H1 (cell line): ENCODE measurements around the gene IFT25. TPM values are rescaled to one million over a fixed set of nuclear protein-coding genes. Genes with fewer than 3 reads are reported as not detected.

Experiments
- CTCF ChIA-PET: fragments of 300-600 bp; sonication (Branson Sonifier 250); formaldehyde crosslinking; loops from one replicate; lab custom pipeline; 2021; ENCODE audit not compliant: partially characterized antibody; lab: Charles Lee
- POLR2A ChIA-PET: fragments of 300-600 bp; sonication (Branson Sonifier 250); formaldehyde crosslinking; loops from one replicate; lab custom pipeline; 2021; ENCODE audit warnings: inconsistent platforms; ENCODE audit not compliant: partially characterized antibody; lab: Charles Lee
- DNase-seq, 2 experiments: peaks; one replicate each; pipeline versions ENCODE4 v3.0.0 to v3.0.0-alpha.2; 2010 to 2022; ENCODE audit warnings: low spot score in 2 of 2, low read depth in 1 of 2, mixed read lengths in 1 of 2
- FAIRE-seq: peaks from 2 replicates; lab custom pipeline; 2011; peaks lifted over from hg19 to GRCh38; lab: Jason Lieb, UNC
- H2AFZ ChIP-seq: 2 replicates; pipeline ENCODE4 v1.8.1; 2012; ENCODE audit warnings: low read length, inconsistent platforms
- H2AK5ac ChIP-seq: 2 replicates; pipeline ENCODE4 v1.6.1; 2013; ENCODE audit warnings: low read depth, low read length
- H2BK120ac ChIP-seq: replicated peaks from 2 replicates; pipeline ENCODE3; 2013; ENCODE audit warnings: low read depth, low read length, inconsistent platforms
- H2BK12ac ChIP-seq: 2 replicates; pipeline ENCODE4 v1.6.1; 2013; ENCODE audit warnings: low read depth, low read length
- H2BK15ac ChIP-seq: 2 replicates; pipeline ENCODE4 v1.6.1; 2013; ENCODE audit warnings: low read length
- H2BK20ac ChIP-seq: 2 replicates; pipeline ENCODE4 v1.6.1; 2013; ENCODE audit warnings: low read length
- H2BK5ac ChIP-seq: 2 replicates; pipeline ENCODE4 v1.6.1; 2013; ENCODE audit warnings: low read depth, low read length
- H3K14ac ChIP-seq: 2 replicates; pipeline ENCODE4 v1.6.1; 2013; ENCODE audit warnings: inconsistent platforms; ENCODE audit not compliant: insufficient read length
- H3K18ac ChIP-seq: 2 replicates; pipeline ENCODE4 v1.6.1; 2013; ENCODE audit warnings: low read length; ENCODE audit errors: extremely low read depth
- H3K23ac ChIP-seq: 2 replicates; pipeline ENCODE4 v1.6.1; 2013; ENCODE audit warnings: inconsistent platforms; ENCODE audit not compliant: insufficient read length
- H3K23me2 ChIP-seq: 2 replicates; pipeline ENCODE4 v1.6.1; 2013; ENCODE audit warnings: low read depth, low read length
- H3K27ac ChIP-seq: 2 replicates; pipeline ENCODE4 v1.6.1; 2011; ENCODE audit warnings: low read depth, low read length, inconsistent platforms
- H3K27me3 ChIP-seq, 4 experiments: replicated peaks in 1 of 4; 1 replicate in 1 of 4; 2 replicates in 3 of 4; pipeline versions ENCODE4 v1.6.1 to v1.8.1; 2011 to 2013; ENCODE audit warnings: low read length in 3 of 4, mild to moderate bottlenecking in 3 of 4, inconsistent platforms in 2 of 4, mixed read lengths in 2 of 4, moderate library complexity in 1 of 4; ENCODE audit not compliant: control insufficient read depth in 3 of 4, insufficient read depth in 3 of 4; ENCODE audit errors: extremely low read depth in 1 of 4
- H3K36me3 ChIP-seq, 4 experiments: 2 replicates each; pipeline versions ENCODE4 v1.6.1 to v1.8.1; 2011 to 2013; ENCODE audit warnings: mild to moderate bottlenecking in 4 of 4, low read length in 3 of 4, moderate library complexity in 2 of 4, control low read depth in 1 of 4, inconsistent platforms in 1 of 4; ENCODE audit not compliant: insufficient read depth in 4 of 4, control insufficient read depth in 2 of 4
- H3K4ac ChIP-seq: replicated peaks from 2 replicates; pipeline ENCODE3; 2013; ENCODE audit warnings: low read length, low read depth, mixed read lengths, inconsistent platforms; ENCODE audit not compliant: insufficient read length
- H3K4me1 ChIP-seq, 4 experiments: replicated peaks in 1 of 4; 1 replicate in 1 of 4; 2 replicates in 3 of 4; pipeline versions ENCODE4 v1.6.1 to v1.8.1; 2011 to 2013; ENCODE audit warnings: low read length in 3 of 4, inconsistent platforms in 2 of 4, mixed read lengths in 1 of 4; ENCODE audit not compliant: insufficient read depth in 4 of 4, control insufficient read depth in 3 of 4
- H3K4me2 ChIP-seq, 2 experiments: 2 replicates each; pipeline versions ENCODE4 v1.6.1 to v1.8.1; 2011 to 2013; ENCODE audit warnings: low read depth in 2 of 2, low read length in 2 of 2, control low read depth in 1 of 2, inconsistent platforms in 1 of 2, mild to moderate bottlenecking in 1 of 2; ENCODE audit not compliant: insufficient read depth in 1 of 2
- H3K4me3 ChIP-seq, 4 experiments: fragments of 200-600, 300-600 bp in 1 of 4; sonication (generic), shearing (Covaris generic), sonication (Bioruptor Twin) in 1 of 4; 2 replicates each; pipeline versions ENCODE4 v1.5.1 to v1.8.1; 2011 to 2016; ENCODE audit warnings: low read length in 4 of 4, low read depth in 3 of 4, control low read depth in 2 of 4, inconsistent platforms in 2 of 4, mild to moderate bottlenecking in 2 of 4, mixed read lengths in 1 of 4, moderate library complexity in 1 of 4; ENCODE audit not compliant: insufficient read depth in 2 of 4; ENCODE audit errors: extremely low read depth in 1 of 4
- H3K56ac ChIP-seq: replicated peaks from 2 replicates; pipeline ENCODE3; 2013; ENCODE audit warnings: low read depth, mild to moderate bottlenecking, mixed read lengths, low read length, inconsistent platforms; ENCODE audit not compliant: insufficient read length
- H3K79me1 ChIP-seq: 2 replicates; pipeline ENCODE4 v1.6.1; 2013; ENCODE audit warnings: low read depth, low read length, control low read depth
- H3K79me2 ChIP-seq, 2 experiments: 2 replicates each; pipeline versions ENCODE4 v1.6.1 to v1.8.1; 2012 to 2013; ENCODE audit warnings: low read length in 2 of 2, mild to moderate bottlenecking in 2 of 2, inconsistent platforms in 1 of 2; ENCODE audit not compliant: insufficient read depth in 2 of 2, control insufficient read depth in 1 of 2
- H3K9ac ChIP-seq, 4 experiments: replicated peaks in 1 of 4; 1 replicate in 1 of 4; 2 replicates in 3 of 4; pipeline versions ENCODE4 v1.6.1 to v1.8.1; 2011 to 2013; ENCODE audit warnings: low read depth in 3 of 4, low read length in 3 of 4, control low read depth in 2 of 4, mild to moderate bottlenecking in 2 of 4, moderate library complexity in 2 of 4, inconsistent platforms in 1 of 4; ENCODE audit errors: extremely low read depth in 1 of 4
- H3K9me3 ChIP-seq, 2 experiments: 2 replicates each; pipeline versions ENCODE4 v1.6.1 to v1.8.1; 2012 to 2013; ENCODE audit warnings: mild to moderate bottlenecking in 2 of 2, moderate library complexity in 2 of 2, control low read depth in 1 of 2, inconsistent platforms in 1 of 2, low read depth in 1 of 2, low read length in 1 of 2, mixed read lengths in 1 of 2; ENCODE audit not compliant: insufficient read depth in 2 of 2
- H4K20me1 ChIP-seq, 2 experiments: replicated peaks in 1 of 2; 2 replicates each; pipeline versions ENCODE3 to v1.8.1; 2011 to 2013; ENCODE audit warnings: inconsistent platforms in 2 of 2, low read length in 2 of 2, mild to moderate bottlenecking in 1 of 2; ENCODE audit not compliant: insufficient read depth in 2 of 2, control insufficient read depth in 1 of 2
- H4K5ac ChIP-seq: 2 replicates; pipeline ENCODE4 v1.6.1; 2013; ENCODE audit warnings: low read length, low read depth, mixed read lengths, inconsistent platforms; ENCODE audit not compliant: insufficient read length
- H4K8ac ChIP-seq: 2 replicates; pipeline ENCODE4 v1.8.0; 2013; ENCODE audit warnings: mild to moderate bottlenecking, moderate library complexity, low read length, inconsistent platforms; ENCODE audit not compliant: insufficient read depth; ENCODE audit errors: extremely low read depth
- H4K91ac ChIP-seq: replicated peaks from 2 replicates; pipeline ENCODE3; 2013; ENCODE audit warnings: low read length, mixed read lengths, inconsistent platforms; ENCODE audit not compliant: insufficient read length
- CBX5 ChIP-seq: fragments of 300-800, 300-1000 bp; sonication (generic); IDR thresholded peaks from 2 replicates; pipeline ENCODE4 v1.7.1; 2016; ENCODE audit warnings: antibody characterized with exemption, low read length, low read depth
- E2F6 ChIP-seq: IDR thresholded peaks from 2 replicates; pipeline ENCODE4 v1.6.1; 2012; ENCODE audit warnings: inconsistent platforms
- EP300 ChIP-seq, 2 experiments: IDR thresholded peaks; 1 replicate in 1 of 2; 2 replicates in 1 of 2; pipeline ENCODE4 v1.6.1; 2011 to 2012; ENCODE audit warnings: low read depth in 2 of 2, low read length in 2 of 2, mild to moderate bottlenecking in 2 of 2, borderline replicate concordance in 1 of 2, inconsistent platforms in 1 of 2, moderate library complexity in 1 of 2
- JUN ChIP-seq: IDR thresholded peaks from 2 replicates; pipeline ENCODE4 v1.6.1; 2011; ENCODE audit warnings: low read depth, mild to moderate bottlenecking, improper control_type of control experiment, low read length
- POLR2A ChIP-seq, 2 experiments: IDR thresholded peaks; 1 replicate in 1 of 2; 2 replicates in 1 of 2; pipeline ENCODE4 v1.6.1; 2011; ENCODE audit warnings: low read depth in 2 of 2, low read length in 2 of 2, mild to moderate bottlenecking in 2 of 2; ENCODE audit errors: control extremely low read depth in 1 of 2
- POLR2AphosphoS5 ChIP-seq: IDR thresholded peaks from 2 replicates; pipeline ENCODE4 v1.6.1; 2011; ENCODE audit warnings: low read depth, low read length
- POU5F1 ChIP-seq: IDR thresholded peaks from 2 replicates; pipeline ENCODE4 v1.6.1; 2011; ENCODE audit warnings: low read depth, mild to moderate bottlenecking, low read length, moderate library complexity
- RAD21 ChIP-seq, 2 experiments: IDR thresholded peaks in 1 of 2; conservative IDR thresholded peaks in 1 of 2; 2 replicates each; pipeline ENCODE4 v1.6.1; 2011; ENCODE audit warnings: low read depth in 2 of 2, low read length in 2 of 2, improper control_type of control experiment in 1 of 2, inconsistent platforms in 1 of 2, mild to moderate bottlenecking in 1 of 2, moderate library complexity in 1 of 2
- RXRA ChIP-seq: IDR thresholded peaks from 2 replicates; pipeline ENCODE4 v1.6.1; 2011; ENCODE audit warnings: low read depth, mild to moderate bottlenecking, low read length, moderate library complexity; ENCODE audit not compliant: insufficient read depth
- SIN3A ChIP-seq, 2 experiments: IDR thresholded peaks in 1 of 2; conservative IDR thresholded peaks in 1 of 2; 2 replicates each; pipeline ENCODE4 v1.6.1; 2011 to 2012; ENCODE audit warnings: low read length in 2 of 2, improper control_type of control experiment in 1 of 2, low read depth in 1 of 2, mild to moderate bottlenecking in 1 of 2
- SP4 ChIP-seq: IDR thresholded peaks from 2 replicates; pipeline ENCODE4 v1.6.1; 2012; ENCODE audit warnings: low read length, inconsistent platforms
- SRF ChIP-seq: IDR thresholded peaks from 2 replicates; pipeline ENCODE4 v1.6.1; 2011; ENCODE audit warnings: mild to moderate bottlenecking, low read depth, low read length, moderate library complexity
- TCF12 ChIP-seq: IDR thresholded peaks from 2 replicates; pipeline ENCODE4 v1.6.1; 2011; ENCODE audit warnings: low read depth, mild to moderate bottlenecking, low read length
- YY1 ChIP-seq: IDR thresholded peaks from 2 replicates; pipeline ENCODE4 v1.6.1; 2011; ENCODE audit warnings: low read depth, mild to moderate bottlenecking, low read length
- WGBS, 2 experiments: shearing (Covaris generic) in 1 of 2; methylation state at CpG; one replicate each; pipeline versions ENCODE4 v1.1.6 to v1.1.7; 2013 to 2015; ENCODE audit warnings: low lambda C conversion rate in 2 of 2, mixed read lengths in 2 of 2, inconsistent platforms in 1 of 2, low coverage in 1 of 2, missing lambda C conversion rate in 1 of 2; ENCODE audit not compliant: insufficient replicate concordance in 2 of 2, insufficient coverage in 1 of 2, insufficient read length in 1 of 2; ENCODE audit errors: extremely low coverage in 1 of 2, missing lambda C conversion rate in 1 of 2; 5-methylcytosine and 5-hydroxymethylcytosine counted together
- polyA plus RNA-seq, 7 experiments: library from polyadenylated mRNA; depleted of rRNA in 3 of 7; stranded (reverse) in 5 of 7; unstranded in 2 of 7; fragments of >200 nt in 5 of 7; fragments of 200-250 nt in 2 of 7; gene quantifications; 1 replicate in 5 of 7; 2 replicates in 1 of 7; 4 replicates in 1 of 7; pipeline versions ENCODE4 v1.2.1 to v1.2.3, GENCODE V29; 2011 to 2013; ENCODE audit warnings: missing spikeins in 2 of 7, mixed read lengths in 2 of 7
- total RNA-seq: library from RNA; stranded (reverse); fragmentation: NEBNext Ultra II Directional; extraction: Animal tissue kit (Norgen Biotek cat#: 25700); gene quantifications from 2 replicates; pipeline ENCODE4 v1.2.1, GENCODE V29; 2021

The IFT25 gene
- total and polyA plus RNA-seq, 2 of the 8 experiments (the other 6 are each of a cell fraction or from before 2014, with no cell fraction given) = 15.0 to 36.3 TPM

GRCh38 chr1:53919675-53920066, 25.8 kb downstream of the IFT25 start:
- Histone ChIP-seq H3K4me3 (no peak overlapping the region), H2BK15ac (no peak overlapping the region), H3K79me2 (no peaks in the 10 kb centered on the region), H3K4ac (no peak overlapping the region), H3K14ac (no peak overlapping the region), H4K5ac (no peak overlapping the region), H3K23ac (no peak overlapping the region), H2BK20ac (no peak overlapping the region), H3K27ac (no peak overlapping the region), H2AFZ (no peak overlapping the region), H2AK5ac (no peak overlapping the region), H2BK12ac (no peak overlapping the region), H3K23me2 (no peaks in the 10 kb centered on the region), H3K18ac (no peak overlapping the region), H3K9ac (no peak overlapping the region), H3K4me2 (no peak overlapping the region), H2BK120ac (no peak overlapping the region), H4K20me1 (peaks cover 0 to 2% of the 10 kb centered on the region in 2 experiments), H4K8ac (no peak overlapping the region), H3K36me3 (peaks cover 0 to 7% (median 1%) of the 10 kb centered on the region in 4 experiments; a peak in 3 of 8 replicates), H3K79me1 (no peaks in the 10 kb centered on the region), H2BK5ac (no peak overlapping the region), H3K56ac (no peak overlapping the region), H3K4me1 (0 out of 7 replicates have a peak, but pooled peaks cover 0 to 2% (median 0%) of the 10 kb centered on the region in 4 experiments), H4K91ac (no peak overlapping the region), H3K9me3 (no peaks in the 10 kb centered on the region), H3K27me3 (no peaks in the 10 kb centered on the region)
- no peak for DNase-seq
- WGBS, 2 experiments = 86% methylated on average over 3 of the region's 3 CpGs; no CpG with 5 or more reads in 1 of the 2 experiments
- CTCF ChIA-PET = interaction anchor here (1.1 to 1.5 kb wide), 2 partner anchors 16 to 40 kb away, joined by 4 read pairs; no protein-coding TSS in a partner anchor
- no peak for FAIRE-seq
- POLR2A ChIA-PET = interaction anchor here (0.6 kb wide), 1 partner anchor 193 kb away, joined by 3 read pairs; no protein-coding TSS in a partner anchor
- no peak for TF ChIP-seq POLR2A (IDR thresholded peaks at IDR 0.05; ENCODE audit: control extremely low read depth in 1 of 2, low read depth in 2 of 2, low read length in 2 of 2)
- TF ChIP-seq CBX5 = no peak
- no peak for TF ChIP-seq RXRA
- TF ChIP-seq POLR2AphosphoS5 = no peak
- no peak for TF ChIP-seq RAD21 (IDR thresholded peaks at IDR 0.05 in 1 of 2, conservative IDR thresholded peaks at IDR 0.05 in 1 of 2; ENCODE audit: low read depth in 2 of 2, low read length in 2 of 2)
- no peak for TF ChIP-seq EP300 (IDR thresholded peaks at IDR 0.05; ENCODE audit: borderline replicate concordance in 1 of 2, low read depth in 2 of 2, low read length in 2 of 2)
- no peak for TF ChIP-seq YY1
- TF ChIP-seq SIN3A (conservative IDR thresholded peaks at IDR 0.05 in 1 of 2, IDR thresholded peaks at IDR 0.05 in 1 of 2; ENCODE audit: low read depth in 1 of 2, low read length in 2 of 2) = no peak
- no peak for TF ChIP-seq TCF12
- no peak for TF ChIP-seq E2F6
- TF ChIP-seq JUN = no peak
- no peak for TF ChIP-seq POU5F1
- no peak for TF ChIP-seq SRF
- TF ChIP-seq SP4 = no peak
